H7 (cell line): ENCODE results near the gene CCDC27. TPM values are rescaled to one million over a fixed set of nuclear protein-coding genes. Genes with fewer than 3 reads are reported as not detected.

Source experiments
- DNase-seq: peaks from one replicate; pipeline ENCODE4 v3.0.0; 2012
- H3K27me3 ChIP-seq: 2 replicates; pipeline ENCODE4 v1.6.0; 2011; ENCODE audit warnings: mild to moderate bottlenecking, low read length; ENCODE audit not compliant: control insufficient read depth, insufficient read depth
- H3K36me3 ChIP-seq: replicated peaks from 2 replicates; pipeline ENCODE4 v1.5.1; 2011; ENCODE audit warnings: low read length; ENCODE audit not compliant: control insufficient read depth, insufficient read depth
- H3K4me3 ChIP-seq: 2 replicates; pipeline ENCODE4 v1.5.1; 2011; ENCODE audit warnings: low read depth, mild to moderate bottlenecking, control low read depth, low read length, moderate library complexity; ENCODE audit not compliant: insufficient read depth
- total RNA-seq: library from RNA; depleted of rRNA; stranded (reverse); fragments of >200 nt; shearing (Covaris generic); gene quantifications from 2 replicates; pipeline ENCODE4 v1.2.3, GENCODE V29; 2014

CCDC27 gene
- total RNA-seq, 1 experiment from 2014 or later: 0.07 TPM

- no peak overlapping the region for H3K4me3 ChIP-seq
- peaks cover 11% of the 10 kb centered on the region for H3K27me3 ChIP-seq
- DNase-seq: no peak
- no peaks in the 10 kb centered on the region; the same call in 1 of the 2 replicates for H3K36me3 ChIP-seq
These were observed 18.0 kb downstream of the CCDC27 start for GRCh38 chr1:3770047-3770765.

GRCh38 chr1:3771108-3772026 lies 19.1 kb downstream of the CCDC27 start:
- DNase-seq: peak; percentile 85
- peak overlapping the region; percentile 70 for H3K4me3 ChIP-seq
- peaks cover 11% of the 10 kb centered on the region for H3K27me3 ChIP-seq
- H3K36me3 ChIP-seq: no peaks in the 10 kb centered on the region; the same call in 1 of the 2 replicates

GRCh38 chr1:3772027-3772714 lies 19.9 kb downstream of the CCDC27 start:
- H3K36me3 ChIP-seq: no peaks in the 10 kb centered on the region; the same call in 1 of the 2 replicates
- peak overlapping the region; percentile 70 for H3K4me3 ChIP-seq
- peaks cover 11% of the 10 kb centered on the region for H3K27me3 ChIP-seq
- peak; percentile 100 for DNase-seq

DNA sequence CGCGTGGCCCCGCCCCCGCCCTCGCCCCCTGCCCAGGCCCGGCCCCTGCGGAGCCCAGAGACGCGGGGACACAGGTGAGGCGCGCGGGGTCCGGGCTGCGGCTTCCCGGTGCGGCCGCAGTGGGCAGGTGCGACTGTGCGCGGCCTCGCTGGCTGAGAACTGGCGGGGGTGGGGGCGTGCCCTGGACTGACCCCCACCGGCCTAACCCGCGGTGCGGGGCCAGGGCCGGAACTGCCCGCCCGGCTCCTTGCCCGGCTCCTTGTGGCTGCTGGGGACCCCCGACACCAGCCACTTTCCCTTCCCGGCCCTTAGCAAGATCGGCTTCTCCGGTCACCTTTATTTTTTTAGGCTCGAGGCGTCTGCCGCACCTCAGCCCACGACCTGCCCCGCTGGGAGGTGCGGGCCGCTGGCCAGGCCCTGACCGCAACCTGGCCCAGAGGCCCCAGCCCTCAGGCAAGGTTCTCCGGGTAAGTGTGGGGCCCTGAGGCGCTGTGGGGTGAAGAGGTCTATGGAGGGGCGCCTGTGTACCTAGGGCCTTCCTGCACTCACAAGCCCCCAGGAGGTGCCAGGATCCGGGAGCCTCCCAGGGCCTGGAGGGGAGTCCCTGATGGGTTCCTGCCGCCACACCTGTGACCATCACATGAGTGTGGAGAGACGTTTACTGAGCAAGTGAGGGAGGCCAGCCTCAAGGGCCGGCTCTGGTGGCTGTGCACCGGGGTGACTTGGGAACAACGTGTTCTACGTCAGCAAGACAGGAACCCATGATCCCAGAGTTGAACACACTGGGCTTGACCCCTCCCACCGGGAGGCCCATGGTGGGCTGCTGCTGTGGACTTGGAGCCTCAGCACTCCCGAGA lies 20.7 kb downstream of the CCDC27 start, which contains the start of gene SMIM1:
TSS of gene SMIM1 (plus strand) at position 35 of the 857 bp plus-strand sequence. CDS start 2,625 bp downstream, outside the sequence.
- no peak for DNase-seq
- no peaks in the 10 kb centered on the region; the same call in 1 of the 2 replicates for H3K36me3 ChIP-seq
- H3K4me3 ChIP-seq: peak within 1 kb of the TSS; percentile 70
- peaks cover 11% of the 10 kb centered on the region for H3K27me3 ChIP-seq

DNA sequence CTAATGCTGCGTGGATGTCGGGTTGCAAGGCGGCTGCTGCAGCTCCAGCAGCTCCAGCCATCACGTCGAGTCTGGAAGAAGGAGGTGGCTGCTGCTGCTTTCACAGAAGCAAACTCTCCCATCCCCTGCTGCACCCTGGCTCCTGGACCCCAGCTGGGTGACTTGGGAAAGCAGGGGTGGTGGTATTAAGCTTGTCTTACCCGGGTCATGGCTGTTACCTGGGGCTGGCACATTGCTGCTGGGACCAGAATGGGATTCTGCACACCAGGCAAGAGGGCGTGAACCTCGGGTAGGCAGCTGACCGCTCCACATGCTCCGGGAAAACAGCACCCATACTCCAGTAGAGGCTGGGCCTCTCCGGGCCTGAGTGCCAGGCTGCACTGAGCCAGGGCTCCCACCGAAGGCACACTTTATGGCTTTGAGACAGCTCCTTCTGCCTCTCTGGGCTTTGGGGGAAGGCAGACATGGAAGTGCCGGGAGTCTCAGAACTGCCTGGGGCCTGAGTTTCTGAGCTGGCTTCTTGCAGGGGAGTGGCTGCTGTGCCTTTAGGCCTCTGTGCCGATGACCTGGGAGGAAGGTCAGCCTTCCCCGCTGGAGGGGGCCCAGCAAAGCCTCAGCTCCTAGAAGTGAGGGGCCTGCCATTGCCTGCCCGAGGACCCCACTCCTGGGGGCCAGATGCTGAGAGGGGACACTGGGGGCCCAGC lies 21.5 kb downstream of the CCDC27 start:
- DNase-seq: no peak
- H3K4me3 ChIP-seq: no peak overlapping the region
- peaks cover 11% of the 10 kb centered on the region; the same call in 1 of the 2 replicates for H3K27me3 ChIP-seq
- no peaks in the 10 kb centered on the region; the same call in 1 of the 2 replicates for H3K36me3 ChIP-seq

GRCh38 chr1:3774276-3774945 lies 22.2 kb downstream of the CCDC27 start:
- DNase-seq: no peak
- H3K36me3 ChIP-seq: peaks cover 2% of the 10 kb centered on the region; the same call in 1 of the 2 replicates
- peaks cover 11% of the 10 kb centered on the region; the same call in 1 of the 2 replicates for H3K27me3 ChIP-seq
- H3K4me3 ChIP-seq: no peak overlapping the region

- Histone ChIP-seq H3K27me3 (peaks cover 11% of the 10 kb centered on the region; the same call in 1 of the 2 replicates), H3K4me3 (no peak overlapping the region), H3K36me3 (peaks cover 8% of the 10 kb centered on the region)
- peak; percentile 71 for DNase-seq
These were observed 22.8 kb downstream of the CCDC27 start for GRCh38 chr1:3774946-3775489.

GRCh38 chr1:3775490-3776230 lies 23.4 kb downstream of the CCDC27 start:
- DNase-seq: peak; percentile 95
- no peak overlapping the region for H3K4me3 ChIP-seq
- H3K36me3 ChIP-seq: peaks cover 13% of the 10 kb centered on the region
- peaks cover 9% of the 10 kb centered on the region; the same call in 1 of the 2 replicates for H3K27me3 ChIP-seq

GRCh38 chr1:3776231-3776961 lies 24.1 kb downstream of the CCDC27 start:
- Histone ChIP-seq H3K27me3 (peaks cover 7% of the 10 kb centered on the region; the same call in 1 of the 2 replicates), H3K4me3 (no peak overlapping the region), H3K36me3 (peaks cover 18% of the 10 kb centered on the region)
- peak; percentile 71 for DNase-seq

DNA sequence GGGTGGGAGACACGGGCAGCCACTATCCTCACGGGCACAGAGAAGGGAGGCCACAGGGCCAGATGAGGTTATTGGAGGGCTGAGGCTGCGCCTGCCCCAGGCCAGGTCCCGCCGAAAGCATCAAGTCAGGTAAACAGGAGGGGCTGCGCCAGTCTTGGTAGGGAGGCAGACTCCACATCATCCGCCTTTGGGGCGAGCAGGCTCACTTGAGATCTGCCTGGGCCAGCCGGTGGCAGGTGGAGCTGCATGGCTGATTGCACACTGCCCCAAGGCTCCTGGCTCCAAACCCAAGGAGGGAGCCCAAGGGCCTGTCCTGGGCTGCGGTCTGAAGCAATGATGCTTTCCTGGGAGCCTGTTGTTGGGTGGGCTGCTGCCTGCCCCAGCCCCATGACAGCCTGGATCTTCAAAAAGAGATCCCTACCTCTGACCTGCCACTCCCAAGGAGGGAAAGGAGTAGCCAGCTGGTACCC lies 24.9 kb downstream of the CCDC27 start:
- H3K36me3 ChIP-seq: peaks cover 25% of the 10 kb centered on the region
- H3K4me3 ChIP-seq: no peak overlapping the region
- no peak for DNase-seq
- H3K27me3 ChIP-seq: peaks cover 4% of the 10 kb centered on the region; the same call in 1 of the 2 replicates
